Subcutaneous adipose tissue (tissue), 4 donors: ENCODE results near the gene CEP170. TPM values are rescaled to one million over a fixed set of nuclear protein-coding genes. Genes with fewer than 3 reads are reported as not detected.

ENCODE experiments used
- total RNA-seq, 4 donors: library from RNA; depleted of rRNA; stranded (reverse); fragments of >200 nt; gene quantifications; one replicate each; pipeline ENCODE4 v1.1.0, GENCODE V29; 2016
- TF ChIP-seq, protein P1 (sequence below): fragments of 450-650 bp; IDR thresholded peaks from one replicate; pipeline ENCODE4 v1.5.1; 2016; ENCODE audit warnings: low read depth, mild to moderate bottlenecking, control low read depth, antibody characterized with exemption, moderate library complexity

Gene CEP170
- total RNA-seq, 4 donors from 2014 or later, result 49.7 to 136 (median 64.0) TPM

GRCh38 chr1:243288062-243288461, 33.0 kb upstream of the CEP170 start:
- TF ChIP-seq, protein P1, sequence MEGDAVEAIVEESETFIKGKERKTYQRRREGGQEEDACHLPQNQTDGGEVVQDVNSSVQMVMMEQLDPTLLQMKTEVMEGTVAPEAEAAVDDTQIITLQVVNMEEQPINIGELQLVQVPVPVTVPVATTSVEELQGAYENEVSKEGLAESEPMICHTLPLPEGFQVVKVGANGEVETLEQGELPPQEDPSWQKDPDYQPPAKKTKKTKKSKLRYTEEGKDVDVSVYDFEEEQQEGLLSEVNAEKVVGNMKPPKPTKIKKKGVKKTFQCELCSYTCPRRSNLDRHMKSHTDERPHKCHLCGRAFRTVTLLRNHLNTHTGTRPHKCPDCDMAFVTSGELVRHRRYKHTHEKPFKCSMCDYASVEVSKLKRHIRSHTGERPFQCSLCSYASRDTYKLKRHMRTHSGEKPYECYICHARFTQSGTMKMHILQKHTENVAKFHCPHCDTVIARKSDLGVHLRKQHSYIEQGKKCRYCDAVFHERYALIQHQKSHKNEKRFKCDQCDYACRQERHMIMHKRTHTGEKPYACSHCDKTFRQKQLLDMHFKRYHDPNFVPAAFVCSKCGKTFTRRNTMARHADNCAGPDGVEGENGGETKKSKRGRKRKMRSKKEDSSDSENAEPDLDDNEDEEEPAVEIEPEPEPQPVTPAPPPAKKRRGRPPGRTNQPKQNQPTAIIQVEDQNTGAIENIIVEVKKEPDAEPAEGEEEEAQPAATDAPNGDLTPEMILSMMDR, result no peak

GRCh38 chr1:243287652-243288051, 32.6 kb upstream of the CEP170 start:
- TF ChIP-seq, protein P1, result no peak

DNA sequence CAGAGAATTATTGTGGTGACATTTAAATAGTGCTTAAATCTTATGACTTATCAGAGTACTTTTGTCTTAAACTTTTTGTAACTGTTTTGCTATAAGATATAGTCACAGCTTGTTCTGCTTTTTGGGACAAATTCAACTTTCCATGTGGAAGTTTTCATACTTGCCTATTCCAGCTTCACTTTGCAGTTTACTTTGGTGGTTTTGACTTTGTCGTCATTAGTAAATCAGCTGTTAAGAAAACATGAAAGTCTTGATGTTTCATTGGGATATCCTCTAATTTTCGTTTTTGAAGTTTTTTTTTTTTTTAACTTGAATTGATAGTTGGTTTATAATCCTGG, 32.0 kb upstream of the CEP170 start:
- TF ChIP-seq, protein P1, result no peak

GRCh38 chr1:243286409-243287122, 31.5 kb upstream of the CEP170 start:
- TF ChIP-seq, protein P1, result no peak

GRCh38 chr1:243281672-243282071, 26.6 kb upstream of the CEP170 start:
- TF ChIP-seq, protein P1, result no peak

GRCh38 chr1:243280571-243281129, 25.6 kb upstream of the CEP170 start:
- TF ChIP-seq, protein P1, result no peak

DNA sequence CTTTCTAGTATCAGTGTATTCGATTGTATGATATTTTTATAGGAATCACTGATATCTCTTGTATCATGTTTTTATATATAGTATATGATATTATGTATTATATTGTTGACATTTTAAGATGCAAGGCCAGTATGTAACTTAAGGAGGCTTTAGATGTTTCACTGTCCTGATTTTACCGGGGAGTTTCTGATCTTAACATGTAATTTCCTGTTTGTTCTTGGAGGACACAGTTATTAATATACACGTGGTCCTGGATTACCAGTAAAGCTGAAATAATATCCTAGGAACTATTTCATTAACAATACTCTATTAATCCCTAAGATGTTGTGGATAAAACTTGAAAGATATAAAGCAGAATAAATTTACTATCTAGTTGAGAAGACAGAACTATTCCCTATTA, 20.2 kb upstream of the CEP170 start:
- TF ChIP-seq, protein P1, result no peak
